ENCODE measurements around the gene KRTAP19-6.

Gene KRTAP19-6, protein sequence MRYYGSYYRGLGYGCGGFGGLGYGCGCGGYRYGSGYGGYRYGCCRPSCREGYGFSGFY

GRCh38 chr21:30541764-30542163, at the start of gene KRTAP19-6:
Gene KRTAP19-6, minus strand, starts transcription at chr21:30541864. Its CDS starts 31 bp downstream, at chr21:30541833.
- DNase-seq, result no peak

GRCh38 chr21:30590297-30590696, 48.6 kb upstream of the KRTAP19-6 start, which contains the start of gene KRTAP22-2:
Gene KRTAP22-2, minus strand, starts transcription at chr21:30590397.
- DNase-seq, result no peak

GRCh38 chr21:30582870-30583269, 41.2 kb upstream of the KRTAP19-6 start:
- DNase-seq, result no peak

- no peak for DNase-seq
Measured at GRCh38 chr21:30580132-30580531, 38.5 kb upstream of the KRTAP19-6 start.

DNA sequence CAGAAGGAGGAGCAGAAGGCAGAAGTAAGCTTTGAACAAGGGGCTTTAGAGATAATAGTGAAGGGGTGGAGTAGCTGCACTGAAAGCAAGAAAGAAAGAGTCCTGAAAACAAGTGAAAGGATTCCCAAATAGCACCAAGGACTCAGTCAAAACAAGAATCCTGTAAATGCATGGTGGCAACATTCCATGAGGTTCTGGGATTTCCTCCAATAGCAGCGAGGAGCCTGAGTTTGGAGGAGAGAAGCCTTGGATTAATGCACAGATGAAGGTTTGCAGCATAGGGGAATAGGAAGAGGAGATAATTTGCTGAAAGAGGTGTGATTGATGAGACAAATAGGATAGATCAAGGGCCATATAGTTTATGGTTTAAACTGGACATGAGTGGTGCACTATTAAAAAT, 37.7 kb upstream of the KRTAP19-6 start:
- DNase-seq, result no peak

GRCh38 chr21:30577766-30578165, 36.1 kb upstream of the KRTAP19-6 start:
- DNase-seq, result no peak

GRCh38 chr21:30567617-30568016, 26.0 kb upstream of the KRTAP19-6 start:
- DNase-seq, result no peak

GRCh38 chr21:30563630-30564029, 22.0 kb upstream of the KRTAP19-6 start:
- no peak for DNase-seq

GRCh38 chr21:30563072-30563471, 21.4 kb upstream of the KRTAP19-6 start:
- DNase-seq, result no peak

GRCh38 chr21:30561957-30562356, 20.3 kb upstream of the KRTAP19-6 start:
- DNase-seq, result no peak

GRCh38 chr21:30561264-30561895, 19.7 kb upstream of the KRTAP19-6 start, which contains the start of gene KRTAP19-7:
Gene KRTAP19-7, minus strand, starts transcription at chr21:30561314. Its CDS starts 25 bp downstream, at chr21:30561289.
- DNase-seq, result no peak

DNA sequence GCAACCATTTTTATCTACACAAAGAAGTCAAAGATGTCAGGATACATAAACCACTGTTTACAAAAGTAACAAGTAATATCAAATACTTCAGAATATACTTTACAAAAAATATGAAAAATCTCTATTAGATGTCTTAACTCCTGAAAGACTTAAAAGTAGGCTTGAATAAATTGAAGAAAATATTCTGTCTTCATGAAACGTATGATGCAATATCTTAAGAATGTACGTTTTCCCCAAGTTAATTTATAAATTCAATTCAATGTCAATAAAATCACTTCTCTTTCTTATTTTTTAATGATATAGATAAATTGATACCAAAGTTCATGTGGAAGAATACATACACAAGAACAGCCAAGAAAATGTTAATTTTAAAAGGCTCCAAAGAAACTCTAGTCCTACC, 13.4 kb upstream of the KRTAP19-6 start:
- no peak for DNase-seq

GRCh38 chr21:30552782-30553181, 11.1 kb upstream of the KRTAP19-6 start:
- no peak for DNase-seq

DNA sequence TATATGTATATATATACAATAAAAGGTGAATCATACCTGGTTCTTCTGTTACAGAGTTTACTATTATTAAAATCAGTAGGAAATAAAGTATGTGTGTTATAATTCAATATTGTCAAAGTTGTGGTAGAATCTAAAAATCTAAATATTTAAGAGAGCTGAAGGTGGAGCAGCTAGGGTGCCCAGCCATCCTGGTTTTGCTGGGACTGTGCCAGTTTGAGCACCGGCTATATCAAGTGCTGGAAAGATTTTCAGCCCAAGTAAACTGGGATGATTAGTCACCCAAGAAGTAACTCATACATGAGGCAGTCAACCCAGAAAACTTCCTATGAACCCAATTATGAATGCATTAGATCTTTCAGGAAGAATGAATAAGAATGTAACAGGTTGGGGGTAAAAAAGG, 22.8 kb downstream of the KRTAP19-6 start:
- DNase-seq, result no peak

DNA sequence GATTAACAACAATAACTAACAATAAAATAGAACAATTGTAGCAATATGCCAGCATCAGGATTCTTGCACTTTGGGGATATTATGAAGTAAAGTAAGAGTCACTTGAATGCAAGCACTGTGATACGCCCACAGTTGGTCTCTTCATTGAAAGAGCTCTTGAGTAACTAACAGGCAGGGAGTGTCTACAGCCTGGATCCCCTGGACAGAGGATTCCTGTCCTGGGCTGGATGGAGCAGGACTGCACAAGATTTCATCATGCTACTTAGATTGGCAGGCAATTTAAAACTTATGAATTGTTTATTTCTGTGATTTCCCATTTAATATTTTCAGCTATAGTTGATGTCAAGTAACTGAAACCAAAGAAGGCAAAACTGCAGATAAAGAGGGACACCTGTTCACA, 26.0 kb downstream of the KRTAP19-6 start:
- no peak for DNase-seq

DNA sequence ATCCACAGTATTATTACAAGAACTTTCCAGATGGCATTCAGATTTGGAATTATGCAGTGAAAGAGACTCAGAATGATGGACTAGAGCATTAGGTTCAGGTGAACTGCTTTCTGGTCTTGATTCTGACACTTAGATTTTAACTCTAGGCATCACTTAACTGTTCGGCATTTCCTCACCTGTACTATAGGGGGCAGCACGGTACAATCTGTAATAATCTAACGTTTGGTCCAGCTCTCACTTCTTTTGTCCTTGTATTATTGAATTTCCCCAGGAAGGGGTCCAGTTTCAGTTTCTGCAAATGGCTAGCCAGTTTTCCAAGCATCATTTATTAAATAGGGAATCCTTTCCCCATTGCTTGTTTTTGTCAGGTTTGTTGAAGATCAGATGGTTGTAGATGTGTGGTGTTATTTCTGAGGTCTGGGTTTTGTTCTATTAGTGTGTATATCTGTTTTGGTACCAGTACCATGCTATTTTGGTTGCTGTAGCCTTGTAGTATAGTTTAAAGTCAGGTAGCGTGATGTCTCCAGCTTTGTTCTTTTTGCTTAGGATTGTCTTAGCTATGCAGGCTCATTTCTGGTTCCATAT, 36.0 kb downstream of the KRTAP19-6 start:
- peak in 1 of 2 experiments; percentile 4 for DNase-seq

DNA sequence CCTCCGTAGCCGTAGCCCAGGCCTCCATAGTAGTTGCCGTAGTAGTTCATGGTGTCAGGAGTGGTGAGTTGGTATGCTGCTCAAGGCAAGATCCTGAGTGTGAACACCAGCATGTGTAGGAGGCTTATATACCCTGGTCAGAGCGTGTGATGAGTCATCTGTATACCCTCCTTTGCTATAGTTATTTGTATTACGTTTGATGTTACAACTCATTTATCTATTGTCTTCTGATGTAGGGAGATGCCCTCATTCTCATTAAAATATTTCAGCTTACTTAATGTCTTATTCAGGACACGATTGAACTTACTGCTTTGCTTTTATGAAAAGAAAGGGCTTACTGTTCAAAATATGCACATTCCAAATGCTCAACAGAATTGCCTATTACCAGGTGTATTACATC, 39.6 kb downstream of the KRTAP19-6 start, which contains the start of gene KRTAP19-5:
TSS of gene KRTAP19-5 (minus strand) at position 101 of the 400 bp plus-strand sequence. CDS start at position 50, 51 bp downstream.
- no peak for DNase-seq

GRCh38 chr21:30497065-30497464, 44.6 kb downstream of the KRTAP19-6 start, which contains the start of gene KRTAP19-4:
Gene KRTAP19-4, minus strand, starts transcription at chr21:30497165. Its CDS starts 55 bp downstream, at chr21:30497110.
- no peak for DNase-seq

- DNase-seq, result no peak
Measured at GRCh38 chr21:30491963-30492428, 49.7 kb downstream of the KRTAP19-6 start, which contains the start of gene KRTAP19-3. Gene KRTAP19-3, minus strand, starts transcription at chr21:30492013. Its CDS starts 56 bp downstream, at chr21:30491957.
